Posterior vena cava (tissue), 2 donors: ENCODE measurements around the gene TGFBI. TPM values are rescaled to one million over a fixed set of nuclear protein-coding genes. Genes with fewer than 3 reads are reported as not detected.
A peak's percentile ranks its signal among the peaks of the same experiment; 100 is the strongest.

Source experiments
- DNase-seq: peaks from one replicate; pipeline ENCODE4 v3.0.0-alpha.2; 2020; ENCODE audit warnings: low spot score
- intact Hi-C, 2 donors: fragments of 100-400 bp; cut with DNase I; formaldehyde crosslinking; loops; one replicate each; pipeline versions ENCODE4 v1.14.1 to v1.14.2; 2022 to 2023
- total RNA-seq, 2 donors: library from RNA; stranded (reverse); fragmentation: NEBNext Ultra II Directional; extraction: Animal tissue kit (Norgen Biotek cat#: 25700); gene quantifications; one replicate each; pipeline ENCODE4 v1.2.1, GENCODE V29; 2021
- donor health status: DM: yes; HTN: yes; CAD: no.
- donor health status: DM: yes; HTN: yes; CAD: no.

TGFBI gene
- total RNA-seq, 2 donors from 2014 or later, result 173 to 286 TPM

DNA sequence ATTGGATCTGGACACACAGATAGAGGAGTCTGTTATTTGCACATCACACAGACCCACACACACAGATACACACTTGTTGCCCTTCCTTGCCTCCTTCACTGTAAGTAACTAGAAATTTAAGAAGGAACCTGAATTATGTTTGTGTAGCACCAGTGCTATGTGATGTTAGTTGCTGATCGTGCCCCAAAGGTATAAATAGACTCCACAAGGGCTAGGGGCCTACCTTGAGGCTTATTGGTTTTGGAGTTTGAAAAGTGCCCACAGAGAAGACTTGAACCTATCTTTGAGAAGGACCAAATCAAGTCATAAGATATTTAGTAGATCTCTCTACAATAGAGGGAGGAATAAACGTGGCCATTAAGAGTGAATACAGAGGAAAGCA lies 8.8 kb upstream of the TGFBI start:
- DNase-seq, result no peak
- intact Hi-C loops, result no loop called here

DNA sequence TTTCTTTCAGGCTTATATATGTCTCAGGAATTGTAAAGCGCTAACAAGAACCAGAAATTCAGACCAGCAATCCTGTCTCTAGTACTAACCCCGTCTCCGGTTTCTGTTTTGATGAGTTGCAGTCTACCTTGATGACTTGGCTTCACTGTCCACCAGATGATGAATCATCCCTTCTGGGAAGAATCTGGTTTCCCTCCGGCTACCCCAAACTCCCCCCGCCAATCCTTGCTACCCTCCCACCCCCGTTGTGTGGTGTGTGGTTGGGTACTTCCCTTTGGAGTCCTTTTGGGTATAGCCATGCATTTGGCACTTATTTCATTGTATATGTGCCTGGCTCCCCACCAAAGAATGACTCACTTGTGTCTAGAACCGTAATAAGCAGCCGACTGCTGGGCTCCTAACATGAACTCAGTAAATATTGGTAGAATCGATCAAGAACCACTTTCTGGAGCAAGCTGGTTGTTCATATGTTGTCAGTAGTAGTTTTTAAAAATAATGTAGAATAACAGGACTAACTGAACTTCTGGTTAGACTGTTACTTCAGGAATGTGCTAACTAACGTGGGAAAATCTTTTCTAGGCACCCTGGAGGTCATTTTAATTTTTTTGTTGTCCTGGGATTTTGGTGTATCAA lies 8.3 kb upstream of the TGFBI start:
- intact Hi-C loops, result no loop called here
- no peak for DNase-seq

DNA sequence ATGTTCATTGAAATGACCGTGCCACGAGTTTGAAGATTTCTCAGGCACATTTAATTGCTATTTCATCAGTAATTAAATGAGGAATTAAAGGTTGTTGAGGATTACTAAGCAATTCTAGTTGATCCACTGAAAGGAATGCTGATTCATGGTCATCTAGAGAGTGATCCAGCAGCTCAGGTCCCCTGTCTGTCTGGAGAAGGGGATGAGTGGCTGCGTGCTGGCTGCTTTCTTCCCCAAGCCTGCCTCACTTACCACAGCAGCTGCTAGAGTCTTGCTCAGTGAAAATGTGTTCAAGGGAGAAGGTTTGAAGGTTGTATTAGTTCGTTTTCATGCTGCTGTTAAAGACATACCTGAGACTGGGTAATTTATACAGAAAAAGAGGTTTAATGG lies 7.8 kb upstream of the TGFBI start:
- intact Hi-C loops, result no loop called here
- DNase-seq, result no peak

DNA sequence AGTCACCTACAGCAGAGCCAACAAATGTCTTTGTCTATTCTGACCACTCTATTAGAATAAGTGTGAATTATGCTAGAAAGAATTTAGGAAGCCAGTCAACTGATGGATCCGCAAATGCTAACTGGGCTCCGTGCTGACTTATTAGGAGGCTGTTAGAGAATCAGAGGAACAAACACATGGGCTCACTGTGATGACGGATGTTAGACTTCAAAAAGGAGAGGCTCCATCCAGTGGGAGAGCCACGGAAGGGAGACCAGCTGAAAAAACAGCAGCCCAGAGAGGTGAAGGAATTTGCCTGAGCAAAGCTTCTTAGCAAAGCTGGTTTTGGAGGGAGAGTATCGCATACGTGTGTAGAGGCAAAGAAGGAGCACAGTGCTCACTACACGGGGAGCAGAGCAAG lies 5.8 kb upstream of the TGFBI start:
- DNase-seq, result no peak

DNA sequence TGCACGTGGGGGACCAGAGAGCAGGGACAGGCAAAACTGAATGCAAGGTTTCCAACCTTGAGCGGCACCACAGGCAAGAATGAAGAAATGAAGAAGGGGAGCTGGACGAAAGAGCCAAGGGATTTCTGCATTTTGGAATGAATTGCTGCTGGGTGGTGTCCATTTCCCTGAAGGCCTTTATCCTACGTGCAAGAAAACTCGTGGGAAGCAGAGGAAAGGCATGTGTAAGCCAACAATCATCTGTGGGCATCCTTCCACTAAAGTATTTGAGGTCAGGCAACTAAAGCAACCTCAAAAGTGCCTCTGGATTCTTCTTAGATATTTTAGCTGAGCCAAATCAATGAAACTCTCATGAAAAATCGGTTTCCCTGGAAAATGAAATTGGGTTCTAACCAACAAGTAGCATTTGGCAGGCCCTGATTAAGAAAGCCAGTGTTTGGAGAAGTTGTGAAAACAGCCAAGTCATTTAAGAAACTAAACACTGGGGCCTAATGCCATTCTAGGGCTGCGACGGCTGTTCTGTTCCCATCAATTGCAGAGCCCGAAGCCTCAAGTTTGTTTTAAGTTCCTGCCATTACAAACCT lies 4.7 kb upstream of the TGFBI start:
- intact Hi-C loops, result no loop called here

More for the DNA sequence above, 5.8 kb upstream of the TGFBI start:
- intact Hi-C loops, result no loop called here

DNA sequence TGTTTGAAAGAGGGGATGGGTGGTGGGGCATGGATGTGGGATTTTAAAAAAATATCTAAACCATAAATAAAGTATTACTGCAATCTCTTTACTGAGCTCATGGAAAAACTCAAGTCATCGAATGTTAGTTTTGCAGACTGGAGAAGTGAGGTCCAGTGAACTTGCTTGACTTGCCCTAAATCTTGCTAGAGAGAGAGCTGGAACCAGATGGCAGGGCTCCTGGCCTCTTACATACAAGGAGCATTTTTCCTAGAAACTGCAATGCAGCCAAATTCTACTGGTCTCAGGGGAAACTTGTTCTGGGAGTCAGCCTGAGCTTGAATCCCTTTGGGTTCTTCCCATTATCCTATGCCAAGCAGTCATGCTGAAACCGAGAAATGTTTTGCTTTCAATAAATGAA lies 2.9 kb upstream of the TGFBI start:
- DNase-seq, result no peak
- intact Hi-C loops, result no loop called here

More for the DNA sequence above, 4.7 kb upstream of the TGFBI start:
- no peak for DNase-seq

DNA sequence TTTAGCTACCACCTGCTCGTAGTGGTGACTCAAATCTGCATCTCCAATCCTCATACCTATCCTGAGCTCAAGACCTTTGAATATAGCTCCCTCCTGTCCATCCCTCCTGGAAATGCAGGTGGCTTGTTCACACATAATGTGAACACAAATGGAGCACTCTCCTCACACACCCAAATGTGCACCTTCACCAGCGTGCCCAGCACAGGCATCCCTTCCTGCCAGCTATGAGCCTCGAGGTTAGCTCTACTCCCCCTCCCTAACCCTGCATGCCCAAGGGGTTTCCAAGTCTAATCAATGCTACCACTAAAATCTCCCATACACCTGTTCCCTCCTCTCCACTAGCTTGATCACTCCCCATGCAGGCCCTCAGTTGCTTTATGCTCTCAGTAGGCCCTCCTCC lies 2.2 kb upstream of the TGFBI start:
- intact Hi-C loops, result no loop called here
- DNase-seq, result no peak

DNA sequence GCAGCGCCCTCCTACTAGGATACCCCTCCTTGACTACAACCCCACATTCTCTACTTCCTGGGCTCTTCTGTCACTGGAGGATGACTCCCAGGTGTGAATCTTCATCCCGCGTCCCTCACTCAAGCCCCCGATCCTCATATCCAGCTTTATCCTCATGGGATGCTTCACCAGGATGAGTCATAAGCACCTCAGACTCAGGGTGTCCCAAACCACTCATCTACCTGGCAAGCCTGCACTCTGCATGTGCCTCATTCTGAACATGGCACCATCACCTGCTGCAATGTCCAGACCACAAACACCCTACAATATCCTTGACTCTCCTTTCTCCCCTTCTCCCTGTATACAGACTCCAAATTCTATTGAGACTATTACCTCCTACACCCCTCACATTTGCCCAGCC lies 1.5 kb upstream of the TGFBI start:
- no peak for DNase-seq
- intact Hi-C loops, result no loop called here

DNA sequence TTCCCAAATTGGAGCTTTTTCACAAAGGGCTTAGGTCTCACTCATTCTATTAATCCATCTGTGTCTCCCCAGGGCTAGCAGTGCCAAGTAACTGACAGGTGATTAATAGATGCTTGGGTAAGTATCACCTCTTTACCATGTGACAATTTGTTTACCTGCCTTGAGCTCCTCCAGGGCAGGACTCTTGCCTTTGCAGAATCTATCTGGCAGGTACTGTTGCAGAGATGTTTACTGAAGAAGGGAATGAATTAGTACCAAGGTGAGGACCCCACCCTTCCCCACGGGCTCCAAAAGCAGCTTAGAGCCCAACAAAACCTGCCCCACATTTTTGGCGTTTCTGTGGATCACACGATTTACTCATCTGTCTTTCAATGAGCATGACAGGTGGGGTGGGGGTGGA lies 698 bp upstream of the TGFBI start:
- no peak for DNase-seq
- intact Hi-C loops, result loop anchor here in 1 of 2 donors (2.0 kb wide), 1 partner anchor 25 kb away; no protein-coding TSS in a partner anchor

DNA sequence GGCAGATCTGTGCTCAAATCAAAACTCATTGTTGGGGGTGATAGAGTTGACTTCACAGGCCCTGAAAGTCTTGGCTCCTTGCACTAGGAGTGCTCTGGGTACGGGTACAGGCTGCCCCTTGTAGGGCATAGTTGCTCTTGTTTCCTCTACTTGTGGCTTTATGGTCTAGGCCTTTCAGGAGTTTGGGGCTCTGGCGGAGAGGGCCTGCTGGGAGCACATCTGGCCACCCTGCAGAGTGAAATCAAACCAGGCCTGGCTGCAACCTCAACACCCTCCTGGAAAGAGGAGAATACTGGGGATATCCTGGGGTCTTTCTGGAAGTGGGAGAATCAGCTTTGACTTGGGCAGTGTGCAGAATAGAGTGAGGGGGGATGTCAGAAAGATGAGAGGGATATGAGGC lies 1.5 kb downstream of the TGFBI start:
- intact Hi-C loops, result no loop called here

DNA sequence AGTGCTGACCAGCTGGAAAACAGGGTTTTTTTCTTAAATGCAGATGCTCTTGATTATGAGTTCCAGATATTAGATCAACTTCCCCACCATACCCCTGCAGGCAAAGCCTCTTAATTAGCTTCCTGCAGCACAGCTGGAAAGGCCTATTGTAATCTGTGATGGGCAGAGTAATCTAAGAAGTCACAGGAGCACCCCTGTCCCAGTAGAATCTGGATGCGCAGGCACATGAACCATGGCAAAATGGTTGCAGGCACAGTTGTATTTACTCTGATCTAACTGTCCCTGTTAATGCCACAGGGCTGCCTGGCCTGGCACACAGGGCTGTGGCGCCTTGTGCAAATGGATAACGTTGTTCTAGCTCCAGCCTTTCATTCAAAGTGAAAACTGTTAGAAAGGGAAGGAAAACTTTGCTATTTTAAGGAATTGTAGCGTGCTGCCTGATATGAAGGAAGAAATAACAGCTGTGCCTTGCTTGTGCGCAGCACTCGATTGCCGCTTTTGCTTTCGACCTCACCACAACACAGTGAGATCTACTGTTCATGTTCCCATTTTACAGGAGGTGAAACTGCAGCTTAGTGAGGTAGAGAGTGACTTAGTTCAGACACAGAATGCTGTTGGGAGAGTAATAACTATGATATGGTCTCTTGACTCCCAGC lies 2.3 kb downstream of the TGFBI start:
- no peak for DNase-seq

More for the DNA sequence above, 1.5 kb downstream of the TGFBI start:
- no peak for DNase-seq

DNA sequence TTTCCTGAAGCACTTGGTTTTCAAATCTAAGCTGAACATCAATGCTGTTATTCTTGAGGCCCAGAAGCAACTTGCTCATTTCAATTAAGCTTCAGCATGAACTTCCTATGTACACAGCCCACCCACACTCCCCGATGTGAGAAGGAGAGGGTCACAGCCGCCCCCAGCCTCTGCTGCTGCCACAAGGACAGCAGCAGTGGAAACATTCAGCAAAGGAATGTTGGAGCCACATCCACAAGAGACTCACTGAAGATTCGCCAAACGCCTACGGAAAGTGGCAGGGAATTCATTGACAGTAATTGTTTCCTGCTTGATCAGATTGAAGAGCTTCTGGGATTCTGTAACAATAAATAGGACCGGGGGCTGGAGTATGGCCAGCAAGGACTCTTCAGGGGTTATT lies 2.9 kb downstream of the TGFBI start:
- no peak for DNase-seq
- intact Hi-C loops, result no loop called here

More for the DNA sequence above, 2.3 kb downstream of the TGFBI start:
- intact Hi-C loops, result no loop called here

DNA sequence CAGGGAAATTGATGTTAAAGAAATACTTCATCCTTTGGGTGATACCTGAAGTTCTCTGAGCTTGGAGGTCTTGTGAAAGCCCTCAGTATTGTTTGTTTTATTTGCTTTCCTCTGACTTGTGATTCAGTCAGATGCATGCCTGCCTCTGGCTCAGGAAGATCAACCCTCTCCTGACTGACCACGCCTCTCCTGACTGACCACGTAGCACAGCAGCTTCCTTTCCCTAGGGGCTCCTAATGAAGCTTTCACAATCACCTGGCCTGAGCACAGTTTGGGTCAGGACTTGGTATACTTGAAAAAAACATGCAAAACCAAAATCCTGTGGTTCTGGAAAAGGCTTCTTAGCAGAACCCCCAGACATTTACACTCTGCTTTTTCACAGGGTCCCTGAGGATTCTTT lies 3.8 kb downstream of the TGFBI start:
- peak; percentile 74 for DNase-seq
- intact Hi-C loops, result no loop called here

DNA sequence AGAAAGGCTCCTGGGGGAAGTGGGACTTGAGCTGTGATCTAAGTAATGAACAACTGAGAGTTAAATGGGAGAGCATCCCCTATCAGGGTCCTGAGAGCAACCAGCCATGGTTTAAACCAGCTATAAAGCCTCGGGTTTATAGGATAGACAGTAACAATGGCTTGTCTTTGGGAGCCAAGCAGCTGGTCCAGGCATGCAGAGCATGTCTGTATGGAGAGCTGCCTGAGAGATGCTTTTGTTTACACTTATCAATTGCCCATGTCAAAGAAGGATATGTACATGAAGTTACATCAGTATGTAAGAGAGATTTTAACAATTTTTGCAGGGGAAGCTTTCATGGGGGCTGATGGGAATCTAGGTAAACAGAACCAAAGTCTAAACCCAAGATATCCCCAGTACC lies 4.4 kb downstream of the TGFBI start:
- no peak for DNase-seq
- intact Hi-C loops, result no loop called here

DNA sequence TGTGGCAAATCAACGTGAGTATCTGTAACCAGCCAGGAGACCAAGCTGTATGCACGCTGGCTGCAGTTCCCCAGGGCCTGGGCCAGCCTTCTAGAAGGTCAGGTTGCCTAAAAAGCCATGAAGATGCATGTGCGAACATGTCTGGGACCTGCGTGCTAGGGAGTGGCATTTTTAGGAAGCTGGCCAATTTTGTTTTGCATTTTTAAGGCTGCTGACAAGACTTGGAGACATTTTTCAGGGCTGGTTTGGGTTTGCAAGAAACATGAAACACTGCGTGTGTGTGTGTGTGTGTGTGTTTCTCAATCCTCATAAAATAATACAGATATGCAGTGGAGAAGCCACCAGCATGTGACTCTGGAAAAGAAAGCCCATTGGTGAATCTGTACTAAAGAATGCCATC lies 5.1 kb downstream of the TGFBI start:
- DNase-seq, result peak; percentile 53
- intact Hi-C loops, result no loop called here

DNA sequence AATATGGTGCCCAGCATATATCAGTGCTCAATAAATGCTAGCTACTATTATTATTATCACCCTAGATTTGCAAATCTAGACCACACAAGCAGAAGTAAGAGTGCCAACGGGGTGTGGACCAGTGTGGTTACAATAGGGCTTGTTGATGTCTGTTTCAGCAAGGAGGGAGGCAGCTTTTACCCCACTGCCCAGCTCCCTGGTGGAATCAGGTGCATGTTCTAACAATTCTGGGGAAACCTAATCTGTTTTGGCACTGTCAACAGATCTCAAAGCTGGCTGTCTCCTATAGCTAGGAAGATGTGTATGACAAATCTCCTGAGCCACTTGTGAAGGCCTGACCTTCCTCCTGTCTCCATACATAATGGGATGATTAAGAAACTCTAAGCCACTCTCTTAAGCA lies 5.7 kb downstream of the TGFBI start:
- intact Hi-C loops, result no loop called here

DNA sequence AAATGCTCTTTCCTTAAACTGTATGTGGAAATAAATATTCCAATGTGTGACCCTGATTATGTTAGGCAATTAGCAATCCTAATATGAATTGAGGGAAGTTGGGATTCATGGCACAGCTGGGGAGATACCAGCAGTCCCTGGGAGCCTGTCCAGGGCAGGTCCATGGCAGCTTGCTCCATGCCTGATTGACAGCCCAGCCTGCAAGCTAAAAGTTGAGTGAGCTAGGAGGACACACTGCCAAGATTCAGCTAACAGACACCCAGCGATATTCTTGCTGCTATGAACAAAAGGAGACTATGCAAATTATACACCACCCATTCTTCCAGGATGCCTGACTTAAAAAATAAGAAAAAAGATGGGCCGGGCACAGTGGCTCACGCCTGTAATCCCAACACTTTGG lies 6.2 kb downstream of the TGFBI start:
- no peak for DNase-seq

More for the DNA sequence above, 5.7 kb downstream of the TGFBI start:
- DNase-seq, result peak; percentile 20

DNA sequence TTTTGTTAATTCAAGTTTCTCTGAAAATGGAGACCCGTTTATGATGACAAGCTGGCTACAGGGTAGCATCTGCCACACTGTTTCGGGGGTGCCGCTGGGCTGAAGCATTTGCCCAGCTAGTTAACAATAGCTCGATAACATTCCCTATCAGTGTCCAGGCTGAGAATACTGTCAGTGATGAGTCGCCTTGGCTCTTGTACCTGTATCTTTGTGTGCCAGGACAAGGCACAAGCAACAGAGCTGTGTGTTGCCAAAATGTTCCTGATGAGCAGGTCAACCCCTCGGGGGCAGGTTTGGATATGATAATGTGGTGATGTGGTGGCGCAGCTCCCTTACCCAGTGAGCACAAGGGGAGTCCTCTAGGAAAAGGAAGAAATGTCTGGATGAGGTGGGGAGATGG lies 7.0 kb downstream of the TGFBI start:
- intact Hi-C loops, result no loop called here
- peak; percentile 42 for DNase-seq

More for the DNA sequence above, 6.2 kb downstream of the TGFBI start:
- intact Hi-C loops, result no loop called here

DNA sequence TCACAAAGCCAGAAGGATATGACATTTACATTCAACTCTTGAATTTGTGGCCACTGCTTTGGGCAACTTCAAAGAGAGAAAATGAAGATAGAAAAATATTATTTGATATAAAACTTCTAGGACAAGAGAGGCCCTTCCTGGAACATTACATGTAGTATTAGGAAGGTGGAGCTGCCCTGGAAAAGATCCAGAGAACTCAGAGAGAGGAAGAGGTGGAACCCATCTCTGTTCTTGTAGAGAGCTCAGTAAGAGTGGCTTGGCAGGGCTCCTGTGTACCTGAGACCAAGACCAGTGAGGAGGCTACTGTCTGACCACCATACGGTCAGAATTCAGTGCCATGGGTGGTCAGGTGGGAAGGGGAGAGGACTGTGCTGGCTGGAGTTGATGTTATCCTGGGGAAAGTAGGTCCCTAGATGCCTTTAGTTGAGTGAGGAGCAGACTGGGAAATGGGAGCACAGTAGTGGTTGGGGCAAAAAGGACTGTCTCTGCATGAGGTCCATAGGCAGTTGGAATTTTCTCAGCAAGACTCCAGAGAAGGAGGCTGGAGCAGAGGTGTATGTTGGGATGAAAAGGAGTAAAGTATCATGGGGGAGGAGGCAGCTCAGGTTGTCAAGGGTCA lies 7.6 kb downstream of the TGFBI start:
- peak; percentile 28 for DNase-seq
- intact Hi-C loops, result no loop called here

DNA sequence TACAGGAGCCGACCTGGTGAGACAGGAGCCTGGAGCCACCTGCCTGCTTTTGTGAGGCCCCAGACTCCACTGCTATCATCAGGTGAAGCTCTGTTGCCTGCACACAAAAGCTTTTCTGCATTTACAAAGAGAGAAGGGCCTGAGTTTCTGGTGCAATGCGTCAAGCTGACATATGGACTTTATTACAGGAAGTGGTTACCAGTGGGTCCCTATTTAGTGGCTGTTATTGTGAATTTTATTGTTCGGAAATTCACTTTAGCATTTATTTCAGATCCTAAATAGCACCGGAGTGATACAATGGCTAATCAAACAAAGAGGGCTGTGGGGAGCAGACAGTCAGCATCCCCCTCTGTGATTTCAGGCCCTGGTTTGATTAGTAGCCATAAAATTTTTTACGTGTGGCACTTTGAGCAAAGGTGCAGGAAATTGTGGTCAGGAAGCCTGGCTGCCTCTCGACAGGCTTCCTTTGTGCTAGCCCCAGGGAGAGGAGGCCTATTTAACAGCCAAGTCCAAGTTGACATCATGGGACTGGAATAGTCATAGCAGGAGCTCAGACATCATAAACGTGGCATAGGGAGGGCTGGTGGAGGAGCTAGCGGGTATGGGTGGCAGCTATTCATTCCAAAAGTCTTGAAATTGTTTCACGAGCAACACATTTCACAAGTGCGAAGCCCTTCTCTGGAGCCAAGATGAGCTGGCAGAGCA lies 8.4 kb downstream of the TGFBI start:
- intact Hi-C loops, result no loop called here
- peak; percentile 22 for DNase-seq
